ENCODE results near the gene COL4A1. TPM values are rescaled to one million over a fixed set of nuclear protein-coding genes. Genes with fewer than 3 reads are reported as not detected.

The COL4A1 gene
- polyA plus RNA-seq, 1 experiment, result 210 TPM

- no peak overlapping the region for H3K4me3 ChIP-seq (ENCODE audit: low read depth, low read length)
- POLR2A ChIA-PET, result interaction anchor here (0.5 to 0.9 kb wide), 3 partner anchors 326 to 765 kb away, joined by 3 to 4 read pairs (median 3); no protein-coding TSS in a partner anchor
Observed at GRCh38 chr13:110109910-110110309, 197.0 kb downstream of the COL4A1 start.

GRCh38 chr13:110109140-110109783 lies 197.7 kb downstream of the COL4A1 start:
- Histone ChIP-seq H3K9me3 (ENCODE audit: control insufficient read depth, insufficient read depth, low read length) (no peaks in the 10 kb centered on the region), H3K27ac (ENCODE audit: low read depth, low read length) (no peak overlapping the region), H3K27me3 (ENCODE audit: control insufficient read depth, insufficient read depth, low read length) (no peaks in the 10 kb centered on the region), H3K4me3 (ENCODE audit: low read depth, low read length) (no peak overlapping the region)
- TF ChIP-seq, protein P1, sequence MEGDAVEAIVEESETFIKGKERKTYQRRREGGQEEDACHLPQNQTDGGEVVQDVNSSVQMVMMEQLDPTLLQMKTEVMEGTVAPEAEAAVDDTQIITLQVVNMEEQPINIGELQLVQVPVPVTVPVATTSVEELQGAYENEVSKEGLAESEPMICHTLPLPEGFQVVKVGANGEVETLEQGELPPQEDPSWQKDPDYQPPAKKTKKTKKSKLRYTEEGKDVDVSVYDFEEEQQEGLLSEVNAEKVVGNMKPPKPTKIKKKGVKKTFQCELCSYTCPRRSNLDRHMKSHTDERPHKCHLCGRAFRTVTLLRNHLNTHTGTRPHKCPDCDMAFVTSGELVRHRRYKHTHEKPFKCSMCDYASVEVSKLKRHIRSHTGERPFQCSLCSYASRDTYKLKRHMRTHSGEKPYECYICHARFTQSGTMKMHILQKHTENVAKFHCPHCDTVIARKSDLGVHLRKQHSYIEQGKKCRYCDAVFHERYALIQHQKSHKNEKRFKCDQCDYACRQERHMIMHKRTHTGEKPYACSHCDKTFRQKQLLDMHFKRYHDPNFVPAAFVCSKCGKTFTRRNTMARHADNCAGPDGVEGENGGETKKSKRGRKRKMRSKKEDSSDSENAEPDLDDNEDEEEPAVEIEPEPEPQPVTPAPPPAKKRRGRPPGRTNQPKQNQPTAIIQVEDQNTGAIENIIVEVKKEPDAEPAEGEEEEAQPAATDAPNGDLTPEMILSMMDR (IDR thresholded peaks at IDR 0.05; ENCODE audit: low read depth, low read length), result no peak
- ChIA-PET CTCF (interaction anchor here (0.9 to 1.9 kb wide), 8 partner anchors 12 to 1194 kb away, joined by 3 to 12 read pairs (median 5); no protein-coding TSS in a partner anchor), POLR2A (interaction anchor here (0.9 kb wide), 1 partner anchor 326 kb away, joined by 3 read pairs; no protein-coding TSS in a partner anchor)
- DNase-seq (ENCODE audit: low read depth, low spot score), result no peak

More at GRCh38 chr13:110109910-110110309, 197.0 kb downstream of the COL4A1 start:
- CTCF ChIA-PET, result interaction anchor here (0.6 to 1.9 kb wide), 12 partner anchors 11 to 1195 kb away, joined by 3 to 12 read pairs (median 5); no protein-coding TSS in a partner anchor
- TF ChIP-seq, protein P1 (IDR thresholded peaks at IDR 0.05; ENCODE audit: low read depth, low read length), result no peak
- DNase-seq (ENCODE audit: low read depth, low spot score), result peak; percentile 84
- Histone ChIP-seq H3K9me3 (ENCODE audit: control insufficient read depth, insufficient read depth, low read length) (no peaks in the 10 kb centered on the region), H3K27me3 (ENCODE audit: control insufficient read depth, insufficient read depth, low read length) (no peaks in the 10 kb centered on the region), H3K27ac (ENCODE audit: low read depth, low read length) (peak overlapping the region; percentile 40)

- ChIA-PET POLR2A (no interaction called here), CTCF (interaction anchor here (0.5 to 1.9 kb wide), 3 partner anchors 140 to 1193 kb away, joined by 3 to 12 read pairs (median 3); no protein-coding TSS in a partner anchor)
- Histone ChIP-seq H3K4me3 (ENCODE audit: low read depth, low read length) (no peak overlapping the region), H3K27ac (ENCODE audit: low read depth, low read length) (no peak overlapping the region), H3K27me3 (ENCODE audit: control insufficient read depth, insufficient read depth, low read length) (no peaks in the 10 kb centered on the region), H3K9me3 (ENCODE audit: control insufficient read depth, insufficient read depth, low read length) (no peaks in the 10 kb centered on the region)
- TF ChIP-seq, protein P1 (IDR thresholded peaks at IDR 0.05; ENCODE audit: low read depth, low read length), result peak; percentile 87
- peak; percentile 73 for DNase-seq (ENCODE audit: low read depth, low spot score)
Observed at GRCh38 chr13:110108348-110109139, 198.4 kb downstream of the COL4A1 start.

DNA sequence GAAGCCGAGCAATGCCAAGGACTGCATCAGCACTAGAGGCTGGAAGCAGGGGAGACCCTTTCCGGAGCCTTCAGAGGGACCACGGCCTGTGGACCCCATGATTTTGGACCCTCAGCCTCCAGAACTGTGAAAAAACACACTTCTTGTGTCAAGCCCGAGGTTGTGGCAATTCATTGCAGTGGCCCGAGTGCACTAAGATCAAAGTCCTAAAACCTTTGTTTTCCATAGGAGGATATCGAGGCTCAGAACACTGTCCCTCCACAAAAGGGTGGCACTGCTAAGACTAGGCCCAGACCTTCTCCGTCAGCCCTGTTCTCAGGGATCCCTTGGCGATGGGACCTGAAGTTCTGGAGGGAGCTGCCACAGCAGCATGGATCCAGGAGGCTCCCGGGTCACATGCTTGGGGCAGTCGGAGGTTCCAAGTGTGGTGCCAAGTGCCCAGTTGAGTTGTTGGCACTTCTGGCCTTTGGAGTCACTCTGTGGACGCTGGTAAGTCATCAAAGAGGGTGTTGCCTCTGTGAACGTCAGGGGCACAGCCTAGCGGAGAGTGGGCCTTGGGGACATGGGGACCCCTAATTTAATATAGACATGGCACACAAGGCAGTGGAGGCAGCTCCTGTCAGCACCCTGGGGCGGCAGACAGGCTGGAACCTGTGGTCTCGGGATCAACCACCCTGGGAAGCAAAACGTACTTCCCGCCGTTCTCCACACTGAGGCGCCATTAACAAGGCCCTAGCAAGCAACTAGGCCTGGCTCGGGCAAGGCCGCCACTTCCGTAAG lies 199.2 kb downstream of the COL4A1 start:
- no peak for DNase-seq (ENCODE audit: low read depth, low spot score)
- Histone ChIP-seq H3K4me3 (ENCODE audit: low read depth, low read length) (no peak overlapping the region), H3K27ac (ENCODE audit: low read depth, low read length) (no peak overlapping the region), H3K9me3 (ENCODE audit: control insufficient read depth, insufficient read depth, low read length) (no peaks in the 10 kb centered on the region), H3K27me3 (ENCODE audit: control insufficient read depth, insufficient read depth, low read length) (no peaks in the 10 kb centered on the region)
- TF ChIP-seq, protein P1 (IDR thresholded peaks at IDR 0.05; ENCODE audit: low read depth, low read length), result no peak; the same call in 1 of the 2 replicates
- POLR2A ChIA-PET, result no interaction called here
- CTCF ChIA-PET, result interaction anchor here (0.5 to 1.0 kb wide), 2 partner anchors 140 to 1191 kb away, joined by 3 read pairs; no protein-coding TSS in a partner anchor

Measured in AG04450 (cell line).